OCI-LY3 (cell line): ENCODE results near the gene CCDC78.

Experiments
- H2AFZ ChIP-seq: fragments of 200-600, 300-600 bp; shearing (Covaris generic); 2 replicates; pipeline ENCODE4 v1.6.0; 2014; ENCODE audit warnings: antibody characterized with exemption, low read depth, low read length
- H3K27ac ChIP-seq: fragments of 200-600, 300-600 bp; sonication (generic); 2 replicates; pipeline ENCODE4 v1.5.1; 2014; ENCODE audit warnings: mild to moderate bottlenecking, low read length, moderate library complexity, mixed read lengths
- H3K27me3 ChIP-seq: fragments of 200-600, 300-600 bp; sonication (generic); 2 replicates; pipeline ENCODE4 v1.6.1; 2014; ENCODE audit warnings: low read depth, low read length, mixed read lengths
- H3K36me3 ChIP-seq: fragments of 200-600, 300-600 bp; sonication (generic); replicated peaks from 2 replicates; pipeline ENCODE3; 2014; ENCODE audit warnings: low read depth, low read length, mixed read lengths
- H3K4me1 ChIP-seq: fragments of 300-600, 200-600 bp; sonication (generic); 2 replicates; pipeline ENCODE4 v1.6.1; 2014; ENCODE audit warnings: low read length, mixed read lengths
- H3K4me2 ChIP-seq: fragments of 200-600, 300-600 bp; sonication (generic); 2 replicates; pipeline ENCODE4 v1.6.1; 2014; ENCODE audit warnings: low read length, mixed read lengths
- H3K4me3 ChIP-seq: fragments of 300-600, 200-600 bp; sonication (generic); 2 replicates; pipeline ENCODE4 v1.5.1; 2014; ENCODE audit warnings: antibody characterized with exemption, mild to moderate bottlenecking, low read length, moderate library complexity
- H3K79me2 ChIP-seq: fragments of 300-600, 200-600 bp; shearing (Covaris generic); 2 replicates; pipeline ENCODE4 v1.6.1; 2014; ENCODE audit warnings: mild to moderate bottlenecking, low read length, mixed read lengths
- H3K9ac ChIP-seq: fragments of 300-600, 200-600 bp; shearing (Covaris generic); 2 replicates; pipeline ENCODE4 v1.6.0; 2014; ENCODE audit warnings: mild to moderate bottlenecking, low read length, moderate library complexity
- H3K9me3 ChIP-seq: fragments of 200-600, 300-600 bp; shearing (Covaris generic); 2 replicates; pipeline ENCODE4 v1.6.1; 2014; ENCODE audit warnings: low read length, mixed read lengths; ENCODE audit not compliant: insufficient read depth
- H4K20me1 ChIP-seq: fragments of 200-600, 300-600 bp; sonication (generic); 2 replicates; pipeline ENCODE4 v1.6.1; 2016; ENCODE audit warnings: low read length, mixed read lengths; ENCODE audit not compliant: insufficient read depth
- CTCF ChIP-seq: fragments of 200-600, 300-600 bp; sonication (generic); IDR thresholded peaks from 2 replicates; pipeline ENCODE4 v1.5.1; 2014; ENCODE audit warnings: antibody characterized with exemption, low read length, low read depth
- EZH2phosphoT487 ChIP-seq: fragments of 200-600 bp; shearing (Covaris generic); IDR thresholded peaks from 2 replicates; pipeline ENCODE4 v1.6.1; 2018; ENCODE audit warnings: antibody characterized with exemption, mixed run types, low read depth

The CCDC78 gene

GRCh38 chr16:674214-674881 is 51.9 kb downstream of the CCDC78 start:
- Histone ChIP-seq H3K9ac (no peak overlapping the region), H3K79me2 (peaks cover 7% of the 10 kb centered on the region), H2AFZ (no peak overlapping the region), H3K4me3 (no peak overlapping the region), H3K4me1 (peaks cover 2% of the 10 kb centered on the region), H4K20me1 (no peaks in the 10 kb centered on the region), H3K27me3 (no peaks in the 10 kb centered on the region), H3K27ac (no peak overlapping the region), H3K9me3 (no peaks in the 10 kb centered on the region), H3K36me3 (peaks cover 26% of the 10 kb centered on the region), H3K4me2 (no peak overlapping the region)
- TF ChIP-seq CTCF (no peak), EZH2phosphoT487 (no peak)

DNA sequence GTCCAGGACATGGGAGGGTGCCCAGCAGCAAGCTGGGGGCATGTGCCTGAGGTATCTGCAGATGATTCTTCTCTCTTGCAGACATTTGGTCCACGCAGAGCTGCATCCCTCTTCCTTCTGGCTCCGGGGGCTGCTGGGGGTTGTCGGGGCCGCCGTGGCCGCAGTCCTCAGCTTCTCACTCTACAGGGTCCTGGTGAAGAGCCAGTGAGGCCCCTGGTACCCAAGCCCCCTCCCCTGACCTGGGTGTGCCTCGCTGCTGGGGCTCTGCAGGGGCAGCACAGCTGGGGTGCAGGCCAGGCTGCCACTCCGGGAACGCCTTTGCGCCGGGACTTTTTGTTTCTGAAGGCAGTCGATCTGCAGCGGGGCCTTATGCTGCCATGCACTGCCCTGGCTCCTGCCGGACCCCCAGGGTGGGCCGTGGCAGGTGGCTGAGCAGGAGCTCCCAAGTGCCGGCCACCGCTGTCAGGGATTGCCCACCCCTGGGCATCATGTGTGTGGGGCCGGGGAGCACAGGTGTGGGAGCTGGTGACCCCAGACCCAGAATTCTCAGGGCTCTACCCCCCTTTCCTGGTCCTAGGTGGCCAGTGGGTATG is 52.7 kb downstream of the CCDC78 start:
- no peaks in the 10 kb centered on the region for H4K20me1 ChIP-seq

DNA sequence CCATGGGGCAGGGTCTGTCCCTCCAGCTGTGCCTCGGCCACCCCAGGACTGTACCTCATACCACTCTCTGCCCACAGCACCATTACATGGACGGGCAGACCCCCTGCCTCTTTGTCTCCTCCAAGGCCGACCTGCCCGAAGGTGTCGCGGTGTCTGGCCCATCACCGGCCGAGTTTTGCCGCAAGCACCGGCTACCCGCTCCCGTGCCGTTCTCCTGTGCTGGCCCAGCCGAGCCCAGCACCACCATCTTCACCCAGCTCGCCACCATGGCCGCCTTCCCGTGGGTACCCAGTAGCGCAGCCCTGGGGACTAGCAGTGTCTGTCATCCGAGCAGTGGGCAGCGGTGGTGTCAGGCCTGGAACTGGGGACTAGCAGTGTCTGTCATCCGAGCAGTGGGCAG is 53.4 kb downstream of the CCDC78 start:
- TF ChIP-seq CTCF (no peak), EZH2phosphoT487 (no peak)
- Histone ChIP-seq H3K79me2 (peaks cover 21% of the 10 kb centered on the region), H4K20me1 (no peaks in the 10 kb centered on the region), H3K36me3 (peaks cover 26% of the 10 kb centered on the region), H3K4me3 (no peak overlapping the region), H3K9ac (no peak overlapping the region), H3K4me1 (peaks cover 7% of the 10 kb centered on the region), H2AFZ (no peak overlapping the region), H3K27me3 (no peaks in the 10 kb centered on the region), H3K9me3 (no peaks in the 10 kb centered on the region), H3K27ac (no peak overlapping the region), H3K4me2 (no peak overlapping the region)

More for the DNA sequence above, 52.7 kb downstream of the CCDC78 start:
- Histone ChIP-seq H2AFZ (no peak overlapping the region), H3K36me3 (peaks cover 26% of the 10 kb centered on the region), H3K9ac (no peak overlapping the region), H3K27ac (no peak overlapping the region), H3K79me2 (peaks cover 15% of the 10 kb centered on the region), H3K4me2 (no peak overlapping the region), H3K9me3 (no peaks in the 10 kb centered on the region), H3K4me1 (peaks cover 7% of the 10 kb centered on the region), H3K4me3 (no peak overlapping the region), H3K27me3 (no peaks in the 10 kb centered on the region)
- no peak for TF ChIP-seq EZH2phosphoT487
- TF ChIP-seq CTCF = no peak
